RWPE1 (cell line): ENCODE measurements around the gene DOCK3.
A peak's percentile ranks its signal among the peaks of the same experiment; 100 is the strongest.
"Not testable (repeated sequence)": the region's sequence is repeated elsewhere in the genome, so short reads cannot be mapped to it uniquely, and the experiment has no call there.

Experiments
- CTCF ChIA-PET: fragments of 350-600 bp; sonication (Branson Sonifier 250); formaldehyde crosslinking; extraction: SDS; loops from one replicate; lab custom pipeline; 2021; lab: Yijun Ruan, JAX
- POLR2A ChIA-PET: fragments of 400-600 bp; formaldehyde crosslinking; extraction: SDS; loops from one replicate; lab custom pipeline; 2020; ENCODE audit warnings: antibody characterized with exemption; ENCODE audit not compliant: low non-redundant PET; lab: Yijun Ruan, JAX
- DNase-seq: peaks from one replicate; pipeline ENCODE4 v3.0.0; 2012; ENCODE audit warnings: low spot score
- H3K27ac ChIP-seq: fragments of 450-650 bp; 2 replicates; pipeline ENCODE4 v1.5.1; 2017
- TF ChIP-seq, protein P1 (sequence below): fragments of 450-650 bp; conservative IDR thresholded peaks from 2 replicates; pipeline ENCODE4 v1.5.1; 2017; ENCODE audit warnings: low read depth, mild to moderate bottlenecking

Gene DOCK3

DNA sequence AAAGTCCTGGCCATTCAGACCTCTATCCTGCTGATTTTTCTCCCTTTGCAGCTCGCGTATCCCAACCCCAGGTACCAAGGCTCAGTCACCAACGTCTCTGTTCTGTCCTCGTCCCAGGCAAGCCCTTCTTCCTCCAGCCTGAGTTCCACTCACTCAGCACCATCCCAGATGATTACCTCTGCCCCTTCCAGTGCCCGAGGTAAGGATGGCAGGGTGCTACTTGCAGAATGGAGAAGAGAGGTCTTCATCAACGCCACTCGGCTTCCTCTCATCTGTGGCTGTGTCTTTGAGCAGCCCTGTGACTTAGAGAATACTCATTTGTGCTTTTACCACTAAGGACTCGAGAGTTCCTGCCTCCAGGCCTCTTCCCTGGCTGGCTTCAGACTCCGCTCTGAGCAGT lies 687.7 kb downstream of the DOCK3 start:
- POLR2A ChIA-PET: no interaction called here
- CTCF ChIA-PET: no interaction called here
- H3K27ac ChIP-seq: no peak overlapping the region
- no peak for DNase-seq
- TF ChIP-seq, protein P1, sequence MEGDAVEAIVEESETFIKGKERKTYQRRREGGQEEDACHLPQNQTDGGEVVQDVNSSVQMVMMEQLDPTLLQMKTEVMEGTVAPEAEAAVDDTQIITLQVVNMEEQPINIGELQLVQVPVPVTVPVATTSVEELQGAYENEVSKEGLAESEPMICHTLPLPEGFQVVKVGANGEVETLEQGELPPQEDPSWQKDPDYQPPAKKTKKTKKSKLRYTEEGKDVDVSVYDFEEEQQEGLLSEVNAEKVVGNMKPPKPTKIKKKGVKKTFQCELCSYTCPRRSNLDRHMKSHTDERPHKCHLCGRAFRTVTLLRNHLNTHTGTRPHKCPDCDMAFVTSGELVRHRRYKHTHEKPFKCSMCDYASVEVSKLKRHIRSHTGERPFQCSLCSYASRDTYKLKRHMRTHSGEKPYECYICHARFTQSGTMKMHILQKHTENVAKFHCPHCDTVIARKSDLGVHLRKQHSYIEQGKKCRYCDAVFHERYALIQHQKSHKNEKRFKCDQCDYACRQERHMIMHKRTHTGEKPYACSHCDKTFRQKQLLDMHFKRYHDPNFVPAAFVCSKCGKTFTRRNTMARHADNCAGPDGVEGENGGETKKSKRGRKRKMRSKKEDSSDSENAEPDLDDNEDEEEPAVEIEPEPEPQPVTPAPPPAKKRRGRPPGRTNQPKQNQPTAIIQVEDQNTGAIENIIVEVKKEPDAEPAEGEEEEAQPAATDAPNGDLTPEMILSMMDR: no peak

DNA sequence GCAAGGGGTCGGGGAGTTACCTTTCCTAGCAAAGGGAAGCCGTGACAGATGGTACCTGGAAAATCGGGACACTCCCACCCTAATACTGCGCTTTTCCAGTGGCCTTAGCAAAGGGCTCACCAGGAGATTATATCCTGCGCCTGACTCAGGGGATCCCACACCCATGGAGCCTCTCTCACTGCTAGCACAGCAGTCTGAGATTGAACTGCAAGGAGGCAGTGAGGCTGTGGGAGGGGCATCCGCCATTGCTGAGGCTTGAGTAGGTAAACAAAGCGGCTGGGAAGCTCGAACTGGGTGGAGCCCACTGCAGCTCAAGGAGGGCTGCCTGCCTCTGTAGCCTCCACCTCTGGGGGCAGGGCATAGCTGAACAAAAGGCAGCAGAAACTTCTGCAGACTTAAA lies 693.5 kb downstream of the DOCK3 start:
- CTCF ChIA-PET, POLR2A ChIA-PET, H3K27ac ChIP-seq, DNase-seq: not testable (repeated sequence)

GRCh38 chr3:51371943-51372557 lies 697.3 kb downstream of the DOCK3 start:
- TF ChIP-seq, protein P1: peak; percentile 73
- no peak for DNase-seq
- no peak overlapping the region for H3K27ac ChIP-seq
- ChIA-PET POLR2A (no interaction called here), CTCF (interaction anchor here (0.6 to 1.4 kb wide), 6 partner anchors 79 to 745 kb away, joined by 3 to 10 read pairs (median 3); no protein-coding TSS in a partner anchor)

GRCh38 chr3:51373658-51374421 lies 699.1 kb downstream of the DOCK3 start:
- no peak for DNase-seq
- no peak overlapping the region for H3K27ac ChIP-seq
- CTCF ChIA-PET: no interaction called here
- POLR2A ChIA-PET: no interaction called here
- TF ChIP-seq, protein P1: no peak

GRCh38 chr3:51374456-51374855 lies 699.7 kb downstream of the DOCK3 start:
- DNase-seq: no peak
- ChIA-PET CTCF (no interaction called here), POLR2A (no interaction called here)
- TF ChIP-seq, protein P1: no peak
- H3K27ac ChIP-seq: no peak overlapping the region

DNA sequence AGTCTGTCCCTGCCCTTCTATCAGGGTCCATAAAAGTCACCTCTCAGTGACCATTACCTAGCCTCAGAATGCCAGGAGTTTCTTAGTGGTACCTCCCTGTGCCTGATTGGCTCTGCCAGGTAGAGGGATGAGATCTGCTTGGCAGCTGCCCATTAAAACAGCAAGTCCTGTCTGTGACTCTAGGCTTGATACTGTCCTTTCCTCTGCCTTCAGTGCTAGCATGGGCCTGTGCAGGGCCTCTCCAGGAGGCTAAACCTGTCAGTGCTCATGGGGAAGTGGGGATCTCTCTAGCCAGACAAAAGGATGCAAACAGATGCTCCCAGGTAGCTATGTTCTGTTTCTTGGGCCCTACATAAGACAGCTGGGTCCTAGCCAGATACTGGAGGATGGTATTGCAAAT lies 700.4 kb downstream of the DOCK3 start:
- CTCF ChIA-PET: no interaction called here
- POLR2A ChIA-PET: no interaction called here

More for the DNA sequence above, 700.4 kb downstream of the DOCK3 start:
- no peak overlapping the region for H3K27ac ChIP-seq
- TF ChIP-seq, protein P1: no peak
- DNase-seq: no peak
